GM18520 (cell line): ENCODE measurements around the gene COL11A2.

Source experiments
- ATAC-seq: cut with Tn5 transposase; IDR thresholded peaks from one replicate; pipeline ENCODE4 v1.9.1; 2021; ENCODE audit not compliant: unreplicated experiment

Gene COL11A2

DNA sequence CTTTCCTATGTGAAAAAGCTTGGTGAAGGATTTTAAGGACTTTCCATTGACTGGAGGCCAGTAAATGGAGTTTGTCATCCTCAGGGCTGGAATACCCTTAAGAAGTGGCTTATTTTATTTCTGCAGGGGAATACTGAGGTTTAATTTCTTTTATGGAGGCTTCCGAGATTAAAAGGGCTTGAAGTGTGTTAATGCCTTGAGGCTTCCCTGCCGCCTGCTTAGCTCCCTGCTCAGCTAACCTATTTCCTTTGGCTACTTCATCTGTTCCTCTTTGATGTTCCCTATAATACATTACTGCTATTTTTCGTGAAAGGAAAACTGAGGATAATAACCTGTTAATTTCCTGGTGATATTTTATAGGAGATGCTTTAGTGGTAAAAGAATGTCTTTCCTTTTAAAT is 72.3 kb downstream of the COL11A2 start:
- no peak for ATAC-seq

DNA sequence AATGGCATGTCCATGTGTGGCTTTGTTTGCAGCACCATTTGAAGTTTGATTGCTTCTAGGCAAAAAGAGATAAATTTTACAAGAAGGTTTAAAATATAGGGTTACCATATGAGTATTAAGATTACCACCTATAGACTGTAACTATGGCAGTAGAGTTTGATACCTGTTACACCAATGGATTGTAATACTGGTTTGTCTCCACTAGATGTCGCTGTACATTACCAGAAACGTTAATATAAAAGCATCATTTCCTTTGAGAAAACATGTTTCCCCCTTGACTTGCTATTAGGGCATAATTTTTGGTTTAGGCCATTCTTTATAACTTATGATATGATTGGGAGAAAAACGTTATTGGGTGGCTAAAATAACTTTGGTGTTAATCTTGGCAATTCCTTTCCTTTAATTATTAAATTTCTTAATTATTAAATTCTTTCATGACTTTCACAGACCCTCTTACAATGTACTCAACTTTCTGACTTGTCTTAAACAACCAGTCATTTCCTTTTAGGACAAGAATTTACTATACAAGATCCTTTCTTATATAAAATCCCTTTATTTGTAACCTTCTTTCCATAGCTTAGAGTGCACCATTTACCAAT is 73.6 kb downstream of the COL11A2 start:
- ATAC-seq: no peak

DNA sequence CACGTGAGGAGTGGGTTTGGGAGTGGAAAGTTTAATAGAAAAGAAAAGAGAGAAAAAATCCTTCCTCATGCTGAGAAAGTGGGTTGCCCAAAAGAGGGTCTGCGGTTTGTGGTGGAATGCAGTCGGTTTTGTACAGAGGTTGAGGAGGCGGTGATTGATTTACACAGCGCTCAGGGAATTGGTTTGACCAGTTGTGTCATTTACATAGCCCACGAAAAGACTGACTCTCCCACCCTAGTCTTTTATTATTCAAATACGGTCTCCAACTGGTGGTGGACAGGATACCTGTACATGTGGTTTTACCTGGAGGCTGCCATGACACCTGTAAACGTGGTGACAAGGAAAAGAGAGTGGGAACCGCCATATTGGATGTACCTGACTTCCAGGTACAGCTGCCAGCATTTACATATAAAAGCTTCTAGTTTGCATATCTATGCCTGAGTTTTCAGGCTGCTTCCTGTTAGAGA is 74.4 kb downstream of the COL11A2 start:
- no peak for ATAC-seq

DNA sequence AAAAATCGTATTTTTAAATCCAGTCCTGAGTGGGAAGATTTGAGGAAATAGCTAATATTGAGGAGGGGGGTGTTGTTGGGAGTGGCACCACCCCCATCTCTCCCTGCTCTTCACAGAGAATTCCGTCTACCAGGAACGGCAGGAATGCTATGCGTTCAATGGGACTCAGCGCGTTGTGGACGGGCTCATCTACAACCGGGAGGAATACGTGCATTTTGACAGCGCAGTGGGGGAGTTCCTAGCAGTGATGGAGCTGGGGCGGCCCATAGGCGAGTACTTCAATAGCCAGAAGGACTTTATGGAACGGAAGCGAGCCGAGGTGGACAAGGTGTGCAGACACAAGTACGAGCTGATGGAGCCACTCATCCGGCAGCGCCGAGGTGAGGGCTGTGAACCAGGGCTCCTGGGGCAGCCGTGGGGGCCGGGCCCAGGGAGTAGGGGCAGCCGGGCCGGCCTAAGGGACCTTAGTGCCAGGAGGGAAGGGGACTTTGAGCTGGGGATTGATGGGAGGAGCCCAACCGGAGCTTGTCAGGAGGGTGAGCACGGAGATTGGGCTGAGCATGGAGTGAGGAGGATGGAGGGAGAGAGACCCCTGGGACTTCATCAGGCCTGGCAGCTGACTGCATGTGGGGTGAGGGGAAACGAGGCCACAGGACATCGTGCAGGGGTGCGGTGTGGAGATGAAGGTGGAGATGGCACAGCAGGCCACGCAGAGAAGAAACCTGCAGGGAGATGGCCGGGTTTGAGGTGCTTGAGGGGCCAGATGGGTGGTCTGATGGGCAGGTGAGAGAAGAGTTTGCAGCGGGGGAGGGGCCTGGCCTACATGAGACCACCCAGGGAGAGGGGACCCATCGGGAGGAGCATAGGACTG is 75.2 kb downstream of the COL11A2 start:
- ATAC-seq: no peak

DNA sequence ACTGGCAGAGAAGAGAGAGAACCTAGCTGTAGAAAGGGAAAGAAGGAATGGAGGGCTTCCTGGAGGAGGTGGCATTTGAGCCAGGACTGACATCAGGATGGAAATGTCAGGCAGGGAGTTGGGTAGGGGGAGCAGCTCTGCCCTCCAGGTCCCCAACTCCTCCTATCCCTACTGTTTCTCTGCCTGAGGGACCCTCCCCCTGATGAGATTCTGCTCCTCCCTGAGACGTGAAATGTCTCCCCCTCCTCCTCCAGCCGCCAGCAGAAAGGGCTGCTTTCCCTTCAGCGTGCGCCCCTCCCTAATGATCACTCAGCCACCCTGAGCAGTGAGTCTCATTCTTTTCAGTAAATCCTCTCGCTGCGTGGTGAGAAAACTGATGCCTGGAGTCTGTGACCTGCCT is 75.8 kb downstream of the COL11A2 start:
- no peak for ATAC-seq

DNA sequence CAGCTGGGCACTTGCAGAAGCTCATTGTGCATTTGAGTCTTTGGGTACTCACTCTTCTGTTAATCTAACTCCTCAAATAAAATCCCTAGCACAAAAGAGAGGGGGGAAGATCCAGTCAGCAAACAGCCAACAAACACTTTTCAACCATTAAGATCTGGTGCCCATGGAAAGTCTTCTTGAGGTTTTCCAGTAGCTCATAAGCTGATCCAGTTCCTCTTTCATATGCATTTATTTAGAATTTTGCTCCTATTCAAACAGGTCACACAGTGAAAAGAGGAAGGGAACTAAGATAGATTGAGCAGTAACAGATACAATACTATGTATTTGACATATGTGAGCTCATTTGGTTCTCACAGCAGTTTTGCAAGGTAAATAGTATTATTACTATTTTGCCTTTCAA is 77.9 kb downstream of the COL11A2 start:
- no peak for ATAC-seq

DNA sequence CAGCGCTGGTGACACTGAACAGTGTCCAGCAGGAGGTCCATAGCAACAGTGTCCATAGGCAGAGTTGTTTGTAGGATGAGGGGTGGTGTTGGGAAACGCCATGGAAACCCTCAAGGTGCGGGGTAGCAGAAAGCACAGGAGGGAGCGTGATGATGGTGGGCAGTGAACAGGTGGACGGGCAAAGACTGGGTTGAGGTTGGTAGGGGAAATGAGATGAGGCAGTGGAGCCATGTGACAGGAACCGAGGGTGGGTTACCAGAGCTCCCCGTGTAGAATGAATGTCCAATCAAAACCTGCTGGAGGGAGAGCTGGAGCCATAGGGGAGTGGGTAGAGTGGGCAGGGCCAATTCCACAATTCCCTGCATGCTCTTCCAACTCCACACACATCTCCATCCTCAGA is 78.5 kb downstream of the COL11A2 start:
- no peak for ATAC-seq
